B cell (primary cell): ENCODE results near the gene CDC20B. TPM values are rescaled to one million over a fixed set of nuclear protein-coding genes. Genes with fewer than 3 reads are reported as not detected.
"Not testable (repeated sequence)": the region's sequence is repeated elsewhere in the genome, so short reads cannot be mapped to it uniquely, and the experiment has no call there.

Source experiments
- ATAC-seq: fragments of 200-7000 bp; cut with Tn5 transposase; one replicate; pipeline ENCODE4 v1.10.0; 2021; ENCODE audit warnings: low read depth, mild to moderate bottlenecking, moderate number of reproducible peaks, moderate library complexity
- CTCF ChIA-PET: fragments of 350-600 bp; sonication (Branson Sonifier 250); formaldehyde crosslinking; loops from one replicate; lab custom pipeline; 2021; ENCODE audit warnings: antibody characterized with exemption, inconsistent platforms; lab: Charles Lee
- POLR2A ChIA-PET: fragments of 350-600 bp; sonication (Branson Sonifier 250); formaldehyde crosslinking; loops from one replicate; lab custom pipeline; 2021; ENCODE audit warnings: antibody characterized with exemption; lab: Charles Lee
- DNase-seq: peaks from one replicate; pipeline ENCODE4 v3.0.0; 2013
- H2AFZ ChIP-seq: 2 replicates; pipeline ENCODE4 v1.6.1; 2012; ENCODE audit warnings: mild to moderate bottlenecking, low read depth, low read length; ENCODE audit not compliant: insufficient read depth, poor library complexity, severe bottlenecking
- H3K27ac ChIP-seq, 2 donors: 1 replicate in 1 of 2; 2 replicates in 1 of 2; pipeline ENCODE4 v1.5.1; 2012 to 2013; ENCODE audit warnings: low read length in 2 of 2, mild to moderate bottlenecking in 2 of 2, moderate library complexity in 1 of 2
- H3K27me3 ChIP-seq, 4 experiments: fragments of 200-600 bp in 1 of 4; sonication (generic) in 1 of 4; replicated peaks in 1 of 4; 1 replicate in 2 of 4; 2 replicates in 2 of 4; pipeline versions ENCODE4 v1.6.1 to v1.7.0; 2013 to 2016; ENCODE audit warnings: low read length in 3 of 4, mild to moderate bottlenecking in 2 of 4, mixed read lengths in 1 of 4, moderate library complexity in 1 of 4; ENCODE audit not compliant: insufficient read depth in 4 of 4, control insufficient read depth in 3 of 4; ENCODE audit errors: control extremely low read depth in 1 of 4
- H3K36me3 ChIP-seq, 2 experiments: replicated peaks in 1 of 2; 1 replicate in 1 of 2; 2 replicates in 1 of 2; pipeline versions ENCODE4 v1.6.1 to v1.7.1; 2013; ENCODE audit warnings: low read length in 1 of 2; ENCODE audit not compliant: insufficient read depth in 2 of 2, control insufficient read depth in 1 of 2; ENCODE audit errors: control extremely low read depth in 1 of 2, extremely low read depth in 1 of 2
- H3K4me1 ChIP-seq, 2 donors: fragments of 200-600 bp in 1 of 2; sonication (generic) in 1 of 2; 1 replicate in 1 of 2; 2 replicates in 1 of 2; pipeline versions ENCODE4 v1.5.1 to v1.6.1; 2013 to 2017; ENCODE audit warnings: low read length in 2 of 2; ENCODE audit not compliant: control insufficient read depth in 2 of 2, insufficient read depth in 2 of 2
- H3K4me2 ChIP-seq: replicated peaks from 2 replicates; pipeline ENCODE3; 2012; ENCODE audit warnings: mild to moderate bottlenecking, low read depth, low read length; ENCODE audit not compliant: poor library complexity, severe bottlenecking
- H3K4me3 ChIP-seq, 5 experiments: fragments of 200-600 bp in 1 of 5; sonication (generic) in 1 of 5; 1 replicate in 3 of 5; 2 replicates in 2 of 5; pipeline versions ENCODE4 v1.5.1 to v1.7.0; 2011 to 2016; ENCODE audit warnings: low read length in 4 of 5, mild to moderate bottlenecking in 4 of 5, low read depth in 2 of 5, control low read depth in 1 of 5, moderate library complexity in 1 of 5; ENCODE audit not compliant: insufficient read depth in 1 of 5; ENCODE audit errors: control extremely low read depth in 1 of 5, extremely low read depth in 1 of 5
- H3K79me2 ChIP-seq: fragments of 200-600 bp; sonication (generic); one replicate; pipeline ENCODE4 v1.6.0; 2016; ENCODE audit warnings: low read length; ENCODE audit not compliant: control insufficient read depth, insufficient read depth
- H3K9ac ChIP-seq: fragments of 200-600 bp; sonication (generic); 2 replicates; pipeline ENCODE4 v1.6.1; 2017; ENCODE audit warnings: mild to moderate bottlenecking, low read length, moderate library complexity
- H3K9me3 ChIP-seq, 3 donors: one replicate each; pipeline versions ENCODE4 v1.6.1 to v1.7.1; 2013; ENCODE audit warnings: low read length in 2 of 3; ENCODE audit not compliant: control insufficient read depth in 2 of 3, insufficient read depth in 1 of 3; ENCODE audit errors: control extremely low read depth in 1 of 3
- H4K20me1 ChIP-seq: 2 replicates; pipeline ENCODE4 v1.6.0; 2012; ENCODE audit warnings: mild to moderate bottlenecking, low read length; ENCODE audit not compliant: insufficient read depth, control insufficient read depth, poor library complexity, severe bottlenecking
- H3K27ac Mint-ChIP-seq: one replicate; pipeline ENCODE4 v1.8.0; 2021; ENCODE audit warnings: mixed read lengths
- H3K27me3 Mint-ChIP-seq: one replicate; pipeline ENCODE4 v1.8.0; 2021; ENCODE audit warnings: mixed read lengths
- H3K4me1 Mint-ChIP-seq: one replicate; pipeline ENCODE4 v1.8.0; 2021; ENCODE audit warnings: mixed read lengths
- H3K4me3 Mint-ChIP-seq: one replicate; pipeline ENCODE4 v1.8.0; 2021; ENCODE audit warnings: mixed read lengths
- H3K9me3 Mint-ChIP-seq: one replicate; pipeline ENCODE4 v1.8.0; 2022; ENCODE audit warnings: mixed read lengths; ENCODE audit not compliant: insufficient read depth
- EZH2 ChIP-seq: IDR thresholded peaks from 2 replicates; pipeline ENCODE4 v1.6.1; 2012; ENCODE audit warnings: borderline replicate concordance, low read depth, mild to moderate bottlenecking, moderate library complexity, low read length; ENCODE audit not compliant: insufficient read depth, poor library complexity, severe bottlenecking
- WGBS: methylation state at CpG from one replicate; pipeline ENCODE4 v1.1.5; 2013; ENCODE audit warnings: missing lambda C conversion rate; ENCODE audit not compliant: insufficient coverage; 5-methylcytosine and 5-hydroxymethylcytosine counted together
- intact Hi-C: fragments of 100-400 bp; cut with micrococcal nuclease; formaldehyde crosslinking; loops from one replicate; pipeline ENCODE4 v1.10.0; 2022
- polyA plus RNA-seq: library from polyadenylated mRNA; depleted of rRNA; stranded (reverse); fragments of >200 nt; gene quantifications from 2 replicates; pipeline ENCODE4 v1.2.3, GENCODE V29; 2012
- total RNA-seq, 2 donors: library from RNA; stranded (reverse); fragments of 120-200 nt in 1 of 2; gene quantifications; 1 replicate in 1 of 2; 2 replicates in 1 of 2; pipeline versions ENCODE4 v1.2.3 to v1.2.4, GENCODE V29; 2013 to 2022
- TF ChIP-seq, protein P1 (sequence below): fragments of 200-600 bp; IDR thresholded peaks from one replicate; pipeline ENCODE4 v1.8.0; 2022; ENCODE audit warnings: antibody characterized with exemption, mild to moderate bottlenecking

Gene CDC20B
- total and polyA plus RNA-seq, 2 donors (not counting 1 experiment from before 2014, with no cell fraction given) = 0.09 TPM; not detected in 1

DNA sequence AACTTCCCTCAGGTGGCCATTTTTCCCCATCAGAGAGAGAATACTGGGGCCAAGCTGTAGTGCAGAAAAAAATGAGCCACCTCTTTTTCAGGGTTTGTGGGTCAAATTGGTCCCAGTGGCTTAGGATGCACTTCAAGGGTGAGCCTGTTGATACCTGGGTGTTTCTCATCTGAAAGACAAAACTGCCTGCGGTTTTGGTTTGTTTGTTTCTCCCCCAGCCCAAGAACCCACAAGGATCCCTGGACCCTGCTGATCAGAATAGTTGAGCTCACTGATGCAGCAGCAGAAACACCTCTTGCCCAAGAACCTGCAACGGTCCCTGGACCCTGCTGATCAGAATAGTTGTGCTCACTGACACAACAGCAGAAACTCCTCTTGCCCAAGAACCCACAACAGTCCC is 83.7 kb downstream of the CDC20B start:
- H3K27ac ChIP-seq, H3K4me3 ChIP-seq, H3K4me3 Mint-ChIP-seq, ATAC-seq, H3K4me1 Mint-ChIP-seq, H4K20me1 ChIP-seq, H3K9me3 ChIP-seq, H3K27ac Mint-ChIP-seq, H3K79me2 ChIP-seq, POLR2A ChIA-PET, DNase-seq, H3K9me3 Mint-ChIP-seq, H3K4me2 ChIP-seq, H2AFZ ChIP-seq, intact Hi-C loops, H3K36me3 ChIP-seq, H3K4me1 ChIP-seq, H3K9ac ChIP-seq, H3K27me3 ChIP-seq, CTCF ChIA-PET: not testable (repeated sequence)
- 80% methylated on average over 2 of the region's 2 CpGs for WGBS
- peaks cover 15% of the 10 kb centered on the region for H3K27me3 Mint-ChIP-seq

DNA sequence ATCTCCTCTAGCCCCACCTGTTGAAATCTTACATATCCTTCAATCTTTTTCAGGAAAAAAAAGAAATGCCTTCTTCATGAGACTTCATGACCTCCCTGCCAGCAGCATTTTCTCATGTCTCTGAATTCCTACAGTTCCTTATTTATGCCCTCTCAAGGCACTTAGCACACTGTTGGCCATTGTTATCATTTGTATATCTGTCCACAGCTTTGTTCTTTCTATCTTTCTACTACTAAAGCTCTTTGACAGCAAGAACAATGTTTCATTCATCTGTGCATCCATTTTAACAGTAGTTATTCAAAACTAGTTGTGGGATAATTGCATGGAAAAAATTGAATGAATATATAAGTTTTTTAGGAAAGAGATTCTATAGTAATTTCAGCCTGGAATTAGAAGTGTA is 91.4 kb downstream of the CDC20B start:
- no peak for TF ChIP-seq EZH2
- TF ChIP-seq, protein P1, sequence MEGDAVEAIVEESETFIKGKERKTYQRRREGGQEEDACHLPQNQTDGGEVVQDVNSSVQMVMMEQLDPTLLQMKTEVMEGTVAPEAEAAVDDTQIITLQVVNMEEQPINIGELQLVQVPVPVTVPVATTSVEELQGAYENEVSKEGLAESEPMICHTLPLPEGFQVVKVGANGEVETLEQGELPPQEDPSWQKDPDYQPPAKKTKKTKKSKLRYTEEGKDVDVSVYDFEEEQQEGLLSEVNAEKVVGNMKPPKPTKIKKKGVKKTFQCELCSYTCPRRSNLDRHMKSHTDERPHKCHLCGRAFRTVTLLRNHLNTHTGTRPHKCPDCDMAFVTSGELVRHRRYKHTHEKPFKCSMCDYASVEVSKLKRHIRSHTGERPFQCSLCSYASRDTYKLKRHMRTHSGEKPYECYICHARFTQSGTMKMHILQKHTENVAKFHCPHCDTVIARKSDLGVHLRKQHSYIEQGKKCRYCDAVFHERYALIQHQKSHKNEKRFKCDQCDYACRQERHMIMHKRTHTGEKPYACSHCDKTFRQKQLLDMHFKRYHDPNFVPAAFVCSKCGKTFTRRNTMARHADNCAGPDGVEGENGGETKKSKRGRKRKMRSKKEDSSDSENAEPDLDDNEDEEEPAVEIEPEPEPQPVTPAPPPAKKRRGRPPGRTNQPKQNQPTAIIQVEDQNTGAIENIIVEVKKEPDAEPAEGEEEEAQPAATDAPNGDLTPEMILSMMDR = no peak
- Histone ChIP-seq H3K4me2 (no peak overlapping the region), H3K36me3 (no peaks in the 10 kb centered on the region), H3K4me1 (no peaks in the 10 kb centered on the region), H3K9ac (no peak overlapping the region), H4K20me1 (no peaks in the 10 kb centered on the region), H3K4me3 (no peak overlapping the region), H3K27ac (no peak overlapping the region), H2AFZ (no peak overlapping the region), H3K79me2 (no peaks in the 10 kb centered on the region), H3K9me3 (peaks cover 0 to 9% (median 0%) of the 10 kb centered on the region in 3 donors), H3K27me3 (no peaks in the 10 kb centered on the region)
- no peak overlapping the region for H3K4me3 Mint-ChIP-seq
- peaks cover 5% of the 10 kb centered on the region for H3K27me3 Mint-ChIP-seq
- peaks cover 3% of the 10 kb centered on the region for H3K9me3 Mint-ChIP-seq
- no peaks in the 10 kb centered on the region for H3K4me1 Mint-ChIP-seq
- DNase-seq (no peak), ATAC-seq (no peak)
- intact Hi-C loops = no loop called here
- POLR2A ChIA-PET = no interaction called here
- CTCF ChIA-PET = interaction anchor here (1.0 kb wide), 1 partner anchor 66 kb away, joined by 3 read pairs; no protein-coding TSS in a partner anchor
- no peak overlapping the region for H3K27ac Mint-ChIP-seq
